Mesothelial cell of epicardium (in vitro differentiated cells): ENCODE data around the gene PLCH2. TPM values are rescaled to one million over a fixed set of nuclear protein-coding genes. Genes with fewer than 3 reads are reported as not detected.

ENCODE experiments used
- DNase-seq, 2 experiments: peaks; one replicate each; pipeline ENCODE4 v3.0.0; 2021; ENCODE audit warnings: low spot score in 2 of 2; ENCODE audit not compliant: unreplicated experiment in 2 of 2
- H3K27ac Mint-ChIP-seq: 2 replicates; pipeline ENCODE4 v1.8.0; 2021; ENCODE audit warnings: mixed read lengths
- H3K27me3 Mint-ChIP-seq: 2 replicates; pipeline ENCODE4 v1.8.0; 2021; ENCODE audit warnings: low read depth, mixed read lengths
- H3K36me3 Mint-ChIP-seq: 2 replicates; pipeline ENCODE4 v1.8.0; 2021; ENCODE audit warnings: mixed read lengths
- H3K4me1 Mint-ChIP-seq: 2 replicates; pipeline ENCODE4 v1.8.0; 2021; ENCODE audit warnings: mixed read lengths
- H3K4me3 Mint-ChIP-seq: 2 replicates; pipeline ENCODE4 v1.8.0; 2021; ENCODE audit warnings: mild to moderate bottlenecking, moderate library complexity, mixed read lengths
- H3K9me3 Mint-ChIP-seq: 2 replicates; pipeline ENCODE4 v1.8.0; 2021; ENCODE audit warnings: mixed read lengths
- CTCF ChIP-seq: fragments of 200-600 bp; sonication (generic); IDR thresholded peaks from one replicate; pipeline ENCODE4 v1.5.0; 2021; ENCODE audit warnings: antibody characterized with exemption; ENCODE audit not compliant: unreplicated experiment
- total RNA-seq: library from RNA; stranded (reverse); gene quantifications from 3 replicates; pipeline ENCODE4 v1.2.1, GENCODE V29; 2021

Gene PLCH2
- total RNA-seq, 1 donor from 2014 or later = 1.7 TPM

DNA sequence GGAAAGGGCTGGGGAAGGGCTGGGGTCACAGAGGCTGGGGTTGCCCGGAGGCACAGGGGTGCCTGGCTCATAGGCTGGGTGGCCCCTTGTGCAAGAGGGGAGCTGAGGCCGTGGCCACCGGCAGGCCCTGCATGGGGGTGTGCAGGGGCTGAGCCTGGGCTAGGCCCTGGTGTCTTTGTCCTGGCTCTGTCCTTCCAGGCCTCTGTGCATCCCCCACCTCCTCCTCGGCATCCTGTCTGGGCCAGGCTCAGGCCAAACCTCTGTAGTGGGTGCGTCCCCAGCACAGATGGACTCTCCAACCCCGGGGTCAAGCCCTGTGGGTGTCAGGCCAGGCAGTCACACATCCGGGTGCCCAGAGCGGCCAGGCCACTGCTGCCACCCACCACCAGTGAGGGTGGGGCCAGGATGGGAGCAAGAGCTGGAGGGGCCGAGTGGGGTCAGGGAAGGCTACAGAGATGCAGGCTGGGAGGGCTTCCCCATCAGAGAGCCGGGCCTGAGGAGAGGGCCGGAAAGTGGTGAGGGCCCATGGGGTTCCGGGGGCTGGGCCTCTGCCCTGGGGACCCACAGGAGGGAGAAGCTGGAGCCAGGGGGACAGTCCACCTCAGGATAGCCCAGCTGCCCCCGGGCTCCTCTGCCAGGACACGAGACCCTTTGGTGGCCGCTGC, 30.9 kb downstream of the PLCH2 start:
- no peaks in the 10 kb centered on the region for H3K9me3 Mint-ChIP-seq
- H3K4me1 Mint-ChIP-seq = peaks cover 3% of the 10 kb centered on the region
- H3K27ac Mint-ChIP-seq = no peak overlapping the region
- H3K27me3 Mint-ChIP-seq = no peaks in the 10 kb centered on the region
- H3K4me3 Mint-ChIP-seq = no peak overlapping the region
- no peak for DNase-seq
- TF ChIP-seq CTCF = no peak
- peaks cover 2% of the 10 kb centered on the region for H3K36me3 Mint-ChIP-seq

DNA sequence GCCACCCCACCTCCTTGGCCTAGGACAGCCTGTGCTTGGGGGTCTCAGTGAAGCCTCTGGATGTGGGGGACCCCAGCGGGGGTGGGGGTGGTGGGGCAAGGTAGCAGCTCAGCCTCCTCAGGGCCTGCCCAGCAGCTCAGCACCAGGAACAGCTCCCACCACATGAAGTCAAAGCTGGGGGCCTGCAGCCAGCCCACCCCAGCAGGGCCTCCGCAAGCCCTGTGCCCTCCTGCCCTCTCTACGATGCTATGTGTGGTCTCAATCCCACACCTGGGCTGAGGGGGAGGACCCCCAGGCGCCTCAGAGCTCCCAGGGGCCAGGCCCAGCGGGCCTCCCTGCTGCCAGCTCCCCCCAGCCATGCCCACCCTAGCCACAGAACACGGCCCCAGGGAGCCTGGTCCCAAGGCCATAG, 31.7 kb downstream of the PLCH2 start:
- H3K27me3 Mint-ChIP-seq = no peaks in the 10 kb centered on the region
- TF ChIP-seq CTCF = no peak
- no peak overlapping the region for H3K4me3 Mint-ChIP-seq
- H3K4me1 Mint-ChIP-seq = peaks cover 3% of the 10 kb centered on the region
- no peak for DNase-seq
- no peaks in the 10 kb centered on the region for H3K9me3 Mint-ChIP-seq
- peaks cover 2% of the 10 kb centered on the region for H3K36me3 Mint-ChIP-seq
- H3K27ac Mint-ChIP-seq = no peak overlapping the region

- TF ChIP-seq CTCF = no peak
- DNase-seq = no peak
- Mint-ChIP-seq H3K36me3 (peaks cover 2% of the 10 kb centered on the region), H3K4me3 (no peak overlapping the region), H3K9me3 (no peaks in the 10 kb centered on the region), H3K27me3 (no peaks in the 10 kb centered on the region), H3K27ac (no peak overlapping the region), H3K4me1 (peaks cover 3% of the 10 kb centered on the region)
Observed at GRCh38 chr1:2508180-2508579, 32.1 kb downstream of the PLCH2 start.

GRCh38 chr1:2508751-2509150, 32.7 kb downstream of the PLCH2 start:
- DNase-seq = no peak
- H3K9me3 Mint-ChIP-seq = no peaks in the 10 kb centered on the region
- TF ChIP-seq CTCF = no peak
- H3K27me3 Mint-ChIP-seq = no peaks in the 10 kb centered on the region
- no peak overlapping the region for H3K4me3 Mint-ChIP-seq
- no peak overlapping the region for H3K27ac Mint-ChIP-seq
- H3K36me3 Mint-ChIP-seq = peaks cover 2% of the 10 kb centered on the region
- peaks cover 3% of the 10 kb centered on the region for H3K4me1 Mint-ChIP-seq

- DNase-seq = no peak
- no peaks in the 10 kb centered on the region for H3K27me3 Mint-ChIP-seq
- no peak overlapping the region for H3K4me3 Mint-ChIP-seq
- H3K4me1 Mint-ChIP-seq = peaks cover 3% of the 10 kb centered on the region
- H3K36me3 Mint-ChIP-seq = peaks cover 2% of the 10 kb centered on the region
- no peak overlapping the region for H3K27ac Mint-ChIP-seq
- H3K9me3 Mint-ChIP-seq = no peaks in the 10 kb centered on the region
- no peak for TF ChIP-seq CTCF
Observed at GRCh38 chr1:2509589-2509988, 33.5 kb downstream of the PLCH2 start.
